Tibial nerve (tissue), 4 donors: Measurements from ENCODE around the gene PADI3. TPM values are rescaled to one million over a fixed set of nuclear protein-coding genes. Genes with fewer than 3 reads are reported as not detected.

Experiments used
- DNase-seq, 2 donors: peaks; one replicate each; pipeline ENCODE4 v3.0.0-alpha.2; 2019; ENCODE audit warnings: low spot score in 2 of 2
- H3K27ac ChIP-seq, 4 donors: fragments of 200-600 bp; sonication (generic) in 3 of 4; one replicate each; pipeline ENCODE4 v1.5.1; 2017 to 2019; ENCODE audit warnings: mild to moderate bottlenecking in 1 of 4
- H3K27me3 ChIP-seq, 2 donors: fragments of 200-600 bp; sonication (generic) in 1 of 2; one replicate each; pipeline versions ENCODE4 v1.5.1 to v1.6.0; 2017 to 2019
- H3K36me3 ChIP-seq, 3 donors: fragments of 200-600 bp; sonication (generic); one replicate each; pipeline ENCODE4 v1.5.1; 2018 to 2019
- H3K4me1 ChIP-seq, 4 donors: fragments of 200-600 bp; sonication (generic) in 3 of 4; one replicate each; pipeline ENCODE4 v1.5.1; 2017 to 2019
- H3K4me3 ChIP-seq, 4 donors: fragments of 200-600 bp; sonication (generic) in 3 of 4; one replicate each; pipeline ENCODE4 v1.5.1; 2017 to 2019; ENCODE audit warnings: mild to moderate bottlenecking in 1 of 4, moderate library complexity in 1 of 4
- H3K9me3 ChIP-seq, 4 donors: fragments of 200-600 bp; sonication (generic) in 3 of 4; one replicate each; pipeline ENCODE4 v1.5.1; 2017 to 2019
- EP300 ChIP-seq, 2 donors: sonication (generic); formaldehyde crosslinking; IDR thresholded peaks; one replicate each; pipeline ENCODE4 v1.6.1; 2017; ENCODE audit warnings: antibody characterized with exemption in 2 of 2, mild to moderate bottlenecking in 1 of 2
- POLR2A ChIP-seq, 2 donors: fragments of 450-650 bp; IDR thresholded peaks; one replicate each; pipeline ENCODE4 v1.6.1; 2017; ENCODE audit warnings: antibody characterized with exemption in 2 of 2, mild to moderate bottlenecking in 2 of 2, moderate library complexity in 2 of 2
- WGBS, 2 donors: methylation state at CpG; one replicate each; pipeline ENCODE4 v1.1.5; 2018; 5-methylcytosine and 5-hydroxymethylcytosine counted together
- total RNA-seq, 4 donors: library from RNA; depleted of rRNA; stranded (reverse); fragments of >200 nt; gene quantifications; one replicate each; pipeline ENCODE4 v1.1.0, GENCODE V29; 2016
- TF ChIP-seq, protein P1 (sequence below), 5 experiments: fragments of 200-600 bp in 3 of 5; fragments of 450-650 bp in 2 of 5; sonication (generic) in 3 of 5; IDR thresholded peaks; one replicate each; pipeline ENCODE4 v1.5.1; 2016 to 2019; ENCODE audit warnings: antibody characterized with exemption in 5 of 5, mild to moderate bottlenecking in 3 of 5, moderate library complexity in 2 of 5

The PADI3 gene
- total RNA-seq, 4 donors from 2014 or later, result not detected

DNA sequence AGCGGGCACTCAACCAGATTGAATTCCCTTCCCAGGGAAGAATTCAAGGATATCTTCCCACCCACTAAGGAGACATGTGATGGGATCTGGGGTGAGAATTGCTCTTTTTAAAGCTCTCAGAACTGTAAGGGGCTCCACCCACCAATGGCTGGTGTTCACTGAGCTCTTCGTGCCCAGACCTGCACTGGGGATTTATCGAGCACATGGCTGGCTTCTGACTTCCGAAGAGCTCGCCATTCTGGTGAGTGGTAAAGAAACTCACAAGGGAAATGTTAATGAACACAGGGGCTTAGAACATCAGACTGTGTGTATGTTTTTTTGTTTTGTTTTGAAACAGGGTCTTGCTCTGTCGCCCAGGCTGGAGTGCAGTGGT, 9.8 kb downstream of the PADI3 start:
- H3K9me3 ChIP-seq, result peaks cover 0 to 8% (median 0%) of the 10 kb centered on the region in 4 donors
- no peaks in the 10 kb centered on the region for H3K36me3 ChIP-seq
- no peaks in the 10 kb centered on the region for H3K4me1 ChIP-seq
- WGBS, 2 donors, result 67 to 73% methylated on average over 6 of the region's 6 CpGs
- no peak overlapping the region for H3K27ac ChIP-seq
- H3K27me3 ChIP-seq, result peaks cover 0 to 24% of the 10 kb centered on the region in 2 donors
- no peak overlapping the region for H3K4me3 ChIP-seq
- no peak for TF ChIP-seq EP300 (IDR thresholded peaks at IDR 0.05)
- DNase-seq, result no peak

DNA sequence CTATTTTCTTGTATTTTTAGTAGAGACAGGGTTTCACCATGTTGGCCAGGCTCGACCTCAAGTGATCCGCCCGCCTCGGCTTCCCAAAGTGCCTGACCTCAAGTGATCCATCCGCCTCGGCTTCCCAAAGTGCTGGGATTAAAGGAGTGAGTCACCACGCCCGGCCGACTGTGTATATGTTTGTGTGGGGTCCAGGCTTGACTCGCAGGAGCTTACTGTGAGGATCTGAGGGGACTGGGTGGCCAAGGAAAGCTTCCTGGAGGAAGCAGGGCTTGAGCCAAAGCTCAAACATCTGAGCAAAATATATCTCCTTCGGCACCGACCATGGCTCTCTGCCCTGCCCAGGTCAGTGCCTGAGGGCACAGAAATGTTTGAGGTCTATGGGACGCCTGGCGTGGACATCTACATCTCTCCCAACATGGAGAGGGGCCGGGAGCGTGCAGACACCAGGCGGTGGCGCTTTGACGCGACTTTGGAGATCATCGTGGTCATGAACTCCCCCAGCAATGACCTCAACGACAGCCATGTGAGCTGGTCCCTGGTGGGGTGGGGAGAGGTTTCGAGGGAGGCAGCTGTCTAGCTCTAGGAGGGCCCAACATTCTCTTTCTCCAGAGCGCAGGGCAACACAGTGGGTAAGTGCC, 10.5 kb downstream of the PADI3 start:
- WGBS, 2 donors, result 70 to 73% methylated on average over 21 to 24 of the region's 24 CpGs
- H3K27me3 ChIP-seq, result peaks cover 0 to 24% of the 10 kb centered on the region in 2 donors
- no peak overlapping the region for H3K27ac ChIP-seq
- no peaks in the 10 kb centered on the region for H3K36me3 ChIP-seq
- no peak for DNase-seq
- H3K4me1 ChIP-seq, result no peaks in the 10 kb centered on the region
- H3K4me3 ChIP-seq, result no peak overlapping the region
- H3K9me3 ChIP-seq, result peaks cover 0 to 8% (median 0%) of the 10 kb centered on the region in 4 donors
- TF ChIP-seq EP300 (IDR thresholded peaks at IDR 0.05), result no peak
- no peak for TF ChIP-seq POLR2A (IDR thresholded peaks at IDR 0.05)
- TF ChIP-seq, protein P1, sequence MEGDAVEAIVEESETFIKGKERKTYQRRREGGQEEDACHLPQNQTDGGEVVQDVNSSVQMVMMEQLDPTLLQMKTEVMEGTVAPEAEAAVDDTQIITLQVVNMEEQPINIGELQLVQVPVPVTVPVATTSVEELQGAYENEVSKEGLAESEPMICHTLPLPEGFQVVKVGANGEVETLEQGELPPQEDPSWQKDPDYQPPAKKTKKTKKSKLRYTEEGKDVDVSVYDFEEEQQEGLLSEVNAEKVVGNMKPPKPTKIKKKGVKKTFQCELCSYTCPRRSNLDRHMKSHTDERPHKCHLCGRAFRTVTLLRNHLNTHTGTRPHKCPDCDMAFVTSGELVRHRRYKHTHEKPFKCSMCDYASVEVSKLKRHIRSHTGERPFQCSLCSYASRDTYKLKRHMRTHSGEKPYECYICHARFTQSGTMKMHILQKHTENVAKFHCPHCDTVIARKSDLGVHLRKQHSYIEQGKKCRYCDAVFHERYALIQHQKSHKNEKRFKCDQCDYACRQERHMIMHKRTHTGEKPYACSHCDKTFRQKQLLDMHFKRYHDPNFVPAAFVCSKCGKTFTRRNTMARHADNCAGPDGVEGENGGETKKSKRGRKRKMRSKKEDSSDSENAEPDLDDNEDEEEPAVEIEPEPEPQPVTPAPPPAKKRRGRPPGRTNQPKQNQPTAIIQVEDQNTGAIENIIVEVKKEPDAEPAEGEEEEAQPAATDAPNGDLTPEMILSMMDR (IDR thresholded peaks at IDR 0.05), result no peak

DNA sequence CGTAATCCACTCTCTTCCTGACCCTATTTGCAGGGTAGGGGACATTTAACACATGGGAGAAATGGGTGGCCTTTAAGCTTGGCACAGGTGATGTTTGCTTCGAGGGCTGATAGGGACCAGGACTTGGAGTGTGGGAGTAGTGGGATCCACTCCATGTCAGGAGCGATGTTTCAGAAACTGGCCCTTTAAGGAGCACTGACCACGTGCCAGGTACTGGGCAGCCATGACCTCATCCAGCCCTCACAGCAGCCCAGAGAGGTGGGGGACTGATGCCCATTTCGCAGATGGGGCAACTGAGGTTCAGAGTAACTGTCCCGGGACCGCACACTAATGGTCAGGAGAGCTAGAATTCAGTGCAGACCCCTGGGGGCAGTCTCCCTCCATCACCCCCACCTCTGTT, 11.4 kb downstream of the PADI3 start:
- Histone ChIP-seq H3K27ac (no peak overlapping the region), H3K27me3 (peaks cover 0 to 22% of the 10 kb centered on the region in 2 donors), H3K4me3 (no peak overlapping the region), H3K36me3 (no peaks in the 10 kb centered on the region), H3K4me1 (no peaks in the 10 kb centered on the region), H3K9me3 (peaks cover 0 to 8% (median 0%) of the 10 kb centered on the region in 4 donors)
- DNase-seq, result no peak
- WGBS, 2 donors, result 79 to 83% methylated on average over 6 to 7 of the region's 7 CpGs
- TF ChIP-seq, protein P1 (IDR thresholded peaks at IDR 0.05), result no peak
- no peak for TF ChIP-seq POLR2A (IDR thresholded peaks at IDR 0.05)

DNA sequence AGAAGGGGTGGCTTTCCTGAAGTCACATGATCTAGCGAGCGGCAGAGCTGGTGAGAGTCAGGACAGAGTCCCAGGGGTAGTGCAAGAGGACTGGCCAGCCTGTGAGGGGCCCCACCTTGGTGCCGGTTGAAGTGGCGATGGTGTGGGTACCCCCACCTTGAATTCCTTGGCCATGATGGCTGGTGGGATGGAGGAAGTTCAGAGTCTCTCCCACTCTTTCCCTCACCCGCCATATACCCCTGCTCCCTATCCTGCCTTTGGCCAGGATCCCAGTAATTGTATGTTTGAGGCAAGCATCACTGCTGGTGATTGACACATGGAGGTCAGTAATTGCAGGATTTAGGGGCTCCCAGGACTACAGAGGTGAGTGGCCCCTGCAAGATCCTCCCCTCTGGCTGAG, 11.8 kb downstream of the PADI3 start:
- Histone ChIP-seq H3K9me3 (peaks cover 0 to 8% (median 0%) of the 10 kb centered on the region in 4 donors), H3K4me1 (no peaks in the 10 kb centered on the region), H3K27ac (no peak overlapping the region), H3K27me3 (peaks cover 0 to 21% of the 10 kb centered on the region in 2 donors), H3K36me3 (no peaks in the 10 kb centered on the region), H3K4me3 (no peak overlapping the region)
- TF ChIP-seq POLR2A (IDR thresholded peaks at IDR 0.05), result no peak
- DNase-seq, result no peak
- 76 to 78% methylated on average over 5 of the region's 5 CpGs for WGBS, 2 donors

DNA sequence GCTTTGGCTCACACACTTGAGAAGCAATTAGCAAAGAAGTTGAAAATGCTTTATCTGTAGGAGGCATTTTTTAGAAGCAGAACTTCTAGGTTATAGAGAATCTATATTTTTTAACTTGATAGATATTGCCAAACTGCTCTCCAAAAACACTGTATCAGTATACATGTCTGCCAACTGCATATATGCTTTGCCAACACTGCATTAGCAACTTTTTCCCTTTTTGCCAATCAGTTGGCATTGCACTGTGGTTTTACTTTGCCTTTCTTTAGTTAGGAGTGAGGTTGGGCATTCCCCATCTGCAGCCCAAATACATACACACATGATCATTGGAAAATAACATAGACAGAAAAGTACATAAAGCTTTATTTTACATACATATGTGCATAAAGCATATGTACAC, 15.0 kb downstream of the PADI3 start:
- Histone ChIP-seq H3K9me3 (peaks cover 0 to 8% (median 0%) of the 10 kb centered on the region in 4 donors), H3K4me1 (no peaks in the 10 kb centered on the region), H3K27ac (no peak overlapping the region), H3K36me3 (no peaks in the 10 kb centered on the region), H3K4me3 (no peak overlapping the region), H3K27me3 (peaks cover 0 to 16% of the 10 kb centered on the region in 2 donors)
- DNase-seq, result no peak
- TF ChIP-seq, protein P1 (IDR thresholded peaks at IDR 0.05), result no peak
- TF ChIP-seq EP300 (IDR thresholded peaks at IDR 0.05) (no peak), POLR2A (IDR thresholded peaks at IDR 0.05) (no peak)

DNA sequence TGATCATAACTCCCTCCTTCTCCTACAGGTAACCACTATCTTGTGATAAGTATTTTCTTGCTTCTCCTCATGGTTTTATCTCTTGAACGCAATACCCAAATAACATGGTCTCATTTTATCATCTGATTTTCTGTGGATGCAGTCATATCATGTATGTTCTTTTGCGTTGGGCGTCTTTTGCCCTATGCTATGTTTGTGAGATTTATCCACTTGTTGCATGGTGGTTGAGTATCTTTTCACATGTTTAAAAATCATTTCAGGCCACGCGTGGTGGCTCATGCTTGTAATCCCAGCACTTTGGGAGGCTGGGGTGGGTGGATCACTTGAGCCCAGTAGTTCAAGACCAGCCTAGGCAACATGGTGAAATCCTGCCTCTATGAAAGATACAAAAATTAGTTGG, 15.6 kb downstream of the PADI3 start:
- Histone ChIP-seq H3K27ac (no peak overlapping the region), H3K36me3 (no peaks in the 10 kb centered on the region), H3K4me1 (no peaks in the 10 kb centered on the region), H3K27me3 (peaks cover 0 to 15% of the 10 kb centered on the region in 2 donors), H3K4me3 (no peak overlapping the region), H3K9me3 (peaks cover 0 to 8% (median 0%) of the 10 kb centered on the region in 4 donors)
- TF ChIP-seq EP300 (IDR thresholded peaks at IDR 0.05) (no peak), POLR2A (IDR thresholded peaks at IDR 0.05) (no peak)
- TF ChIP-seq, protein P1 (IDR thresholded peaks at IDR 0.05), result no peak
- DNase-seq, result no peak
- 93 to 95% methylated on average over 5 of the region's 5 CpGs for WGBS, 2 donors
